Astrocyte of the spinal cord (primary cell): Measurements from ENCODE around the gene NAAA.

Experiments
- DNase-seq: peaks from one replicate; pipeline ENCODE4 v3.0.0; 2011; ENCODE audit warnings: low read depth, low spot score
- H3K4me3 ChIP-seq: 2 replicates; pipeline ENCODE4 v1.5.1; 2011; ENCODE audit warnings: low read depth, mild to moderate bottlenecking, low read length, moderate library complexity
- CTCF ChIP-seq: IDR thresholded peaks from 2 replicates; pipeline ENCODE4 v1.5.1; 2012; ENCODE audit warnings: low read depth, mild to moderate bottlenecking, low read length, inconsistent platforms
- in situ Hi-C: cut with HindIII; loops from 2 replicates; pipeline ENCODE4 v1.10.0; 2017; ENCODE audit warnings: low sequenced_read_pairs

NAAA gene

GRCh38 chr4:75876218-75876617 lies 64.6 kb downstream of the NAAA start:
- in situ Hi-C loops: no loop called here
- no peak for DNase-seq

GRCh38 chr4:75869100-75869499 lies 71.7 kb downstream of the NAAA start:
- no peak for TF ChIP-seq CTCF
- in situ Hi-C loops: no loop called here

More at GRCh38 chr4:75876218-75876617, 64.6 kb downstream of the NAAA start:
- no peak for TF ChIP-seq CTCF
- no peak overlapping the region for H3K4me3 ChIP-seq

GRCh38 chr4:75867130-75867529 lies 73.7 kb downstream of the NAAA start:
- no peak for DNase-seq
- in situ Hi-C loops: no loop called here
- H3K4me3 ChIP-seq: no peak overlapping the region
- no peak for TF ChIP-seq CTCF

More at GRCh38 chr4:75869100-75869499, 71.7 kb downstream of the NAAA start:
- no peak overlapping the region for H3K4me3 ChIP-seq
- no peak for DNase-seq
